ENCODE data around the gene MSL1. TPM values are rescaled to one million over a fixed set of nuclear protein-coding genes. Genes with fewer than 3 reads are reported as not detected.

MSL1 gene
- total and polyA plus RNA-seq, 9 of the 15 experiments (the other 6 are each of a cell fraction or from before 2014, with no cell fraction given), result 13.8 to 120 (median 61.9) TPM

DNA sequence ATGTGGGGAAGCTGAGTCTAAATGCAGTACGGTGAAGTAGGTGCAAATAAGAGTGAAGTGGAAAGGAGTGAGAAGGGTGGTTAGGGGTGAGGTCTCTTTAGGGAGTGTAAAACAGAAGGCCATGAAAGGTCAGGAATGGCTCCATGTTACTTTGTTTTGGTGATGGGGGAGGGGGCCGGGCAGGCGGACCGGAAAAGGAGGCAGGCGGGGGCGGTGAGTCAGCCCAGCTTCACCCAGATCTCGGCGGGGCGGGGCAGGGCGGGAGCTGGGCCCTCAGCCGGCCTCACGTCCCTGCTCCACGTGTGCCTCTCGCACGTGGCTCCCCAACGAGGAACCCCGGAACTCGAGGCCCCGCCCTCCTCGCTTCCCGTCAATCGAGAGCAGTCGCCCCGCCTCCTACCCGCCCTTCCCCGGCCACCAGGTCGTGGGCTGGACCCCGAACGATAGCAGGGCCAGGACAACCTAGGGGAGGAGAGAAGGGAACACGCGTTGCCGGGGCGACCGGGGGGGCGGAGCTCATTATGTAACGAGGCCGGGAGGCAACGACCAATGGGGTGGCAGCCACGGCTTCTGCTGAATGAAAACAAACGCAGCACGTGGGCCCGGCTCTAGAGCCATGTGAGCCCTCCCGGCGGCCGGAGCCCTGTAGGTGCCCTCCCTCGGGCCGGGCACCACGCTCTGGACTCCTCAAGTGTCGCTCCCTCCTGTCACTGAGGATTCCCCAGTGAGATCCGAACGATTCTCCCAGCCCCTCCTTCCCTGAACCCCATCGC, 22.7 kb upstream of the MSL1 start (continued):
- peak; percentile 92 for TF ChIP-seq ETS1 (conservative IDR thresholded peaks at IDR 0.05; ENCODE audit: control insufficient read depth, low read depth, low read length)
- no peak for TF ChIP-seq U2AF1 (optimal IDR thresholded peaks at IDR 0.05; ENCODE audit: low read depth, low read length)
- TF ChIP-seq ZNF518B (CRISPR knock-in tag; IDR thresholded peaks at IDR 0.05), result no peak
- no peak for TF ChIP-seq ILK (tag; IDR thresholded peaks at IDR 0.05; ENCODE audit: borderline replicate concordance, low read depth)
- TF ChIP-seq ZNF584 (CRISPR knock-in tag; IDR thresholded peaks at IDR 0.05; ENCODE audit: low read depth), result peak; percentile 66; the same call in 1 of the 2 replicates
- peak; percentile 81; the same call in 1 of the 2 replicates for TF ChIP-seq LARP7 (IDR thresholded peaks at IDR 0.05)
- TF ChIP-seq HNRNPL (IDR thresholded peaks at IDR 0.05; ENCODE audit: low read depth, low read length), result no peak
- no peak for TF ChIP-seq GTF2A2 (tag; IDR thresholded peaks at IDR 0.05)
- TF ChIP-seq PKNOX1 (IDR thresholded peaks at IDR 0.05), result peak; percentile 97
- TF ChIP-seq KDM2B (CRISPR knock-in tag; IDR thresholded peaks at IDR 0.05), result no peak
- no peak for TF ChIP-seq E2F1 (CRISPR knock-in tag; IDR thresholded peaks at IDR 0.05)
- TF ChIP-seq, protein P1, sequence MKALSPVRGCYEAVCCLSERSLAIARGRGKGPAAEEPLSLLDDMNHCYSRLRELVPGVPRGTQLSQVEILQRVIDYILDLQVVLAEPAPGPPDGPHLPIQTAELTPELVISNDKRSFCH (CRISPR knock-in tag; IDR thresholded peaks at IDR 0.05), result no peak
- TF ChIP-seq, protein P1 (tag; IDR thresholded peaks at IDR 0.05), result no peak; the same call in 1 of the 2 replicates
- no peak for TF ChIP-seq ATF2 (CRISPR knock-in tag; IDR thresholded peaks at IDR 0.05)
- TF ChIP-seq FUS (optimal IDR thresholded peaks at IDR 0.05; ENCODE audit: low read depth, low read length), result no peak
- peak; percentile 91 for TF ChIP-seq HBP1 (CRISPR knock-in tag; IDR thresholded peaks at IDR 0.05)
